C4-2B (cell line): Measurements from ENCODE around the gene DAPK1.

ENCODE experiments used
- ZFX ChIP-seq: fragments of 450-650 bp; IDR thresholded peaks from 2 replicates; pipeline ENCODE4 v1.6.1; 2017
- TF ChIP-seq, protein P1 (sequence below): fragments of 450-650 bp; conservative IDR thresholded peaks from 2 replicates; pipeline ENCODE4 v1.5.1; 2017; ENCODE audit warnings: mild to moderate bottlenecking

DNA sequence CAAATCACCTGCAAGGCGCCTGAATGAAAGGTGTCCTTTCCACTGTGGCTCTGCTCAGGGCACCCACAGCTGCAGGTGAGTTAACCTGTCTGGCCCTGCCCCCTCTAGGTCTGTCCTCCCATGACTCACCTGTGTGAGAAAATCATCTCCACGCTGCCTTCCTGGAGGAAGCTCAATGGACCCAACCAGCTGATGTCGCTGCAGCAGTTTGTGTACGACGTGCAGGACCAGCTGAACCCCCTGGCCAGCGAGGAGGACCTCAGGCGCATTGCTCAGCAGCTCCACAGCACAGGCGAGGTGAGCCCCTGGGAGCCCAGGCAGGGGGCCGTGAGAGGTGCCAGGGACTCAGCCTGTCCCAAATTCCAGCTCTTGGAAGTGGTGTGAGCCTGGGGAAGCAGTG is 205.3 kb downstream of the DAPK1 start:
- TF ChIP-seq, protein P1, sequence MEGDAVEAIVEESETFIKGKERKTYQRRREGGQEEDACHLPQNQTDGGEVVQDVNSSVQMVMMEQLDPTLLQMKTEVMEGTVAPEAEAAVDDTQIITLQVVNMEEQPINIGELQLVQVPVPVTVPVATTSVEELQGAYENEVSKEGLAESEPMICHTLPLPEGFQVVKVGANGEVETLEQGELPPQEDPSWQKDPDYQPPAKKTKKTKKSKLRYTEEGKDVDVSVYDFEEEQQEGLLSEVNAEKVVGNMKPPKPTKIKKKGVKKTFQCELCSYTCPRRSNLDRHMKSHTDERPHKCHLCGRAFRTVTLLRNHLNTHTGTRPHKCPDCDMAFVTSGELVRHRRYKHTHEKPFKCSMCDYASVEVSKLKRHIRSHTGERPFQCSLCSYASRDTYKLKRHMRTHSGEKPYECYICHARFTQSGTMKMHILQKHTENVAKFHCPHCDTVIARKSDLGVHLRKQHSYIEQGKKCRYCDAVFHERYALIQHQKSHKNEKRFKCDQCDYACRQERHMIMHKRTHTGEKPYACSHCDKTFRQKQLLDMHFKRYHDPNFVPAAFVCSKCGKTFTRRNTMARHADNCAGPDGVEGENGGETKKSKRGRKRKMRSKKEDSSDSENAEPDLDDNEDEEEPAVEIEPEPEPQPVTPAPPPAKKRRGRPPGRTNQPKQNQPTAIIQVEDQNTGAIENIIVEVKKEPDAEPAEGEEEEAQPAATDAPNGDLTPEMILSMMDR: no peak
- TF ChIP-seq ZFX: no peak
